Thyroid gland (tissue), 4 donors: ENCODE data around the gene ALDH1B1.

Experiments used
- CTCF ChIP-seq, 6 experiments: fragments of 200-600 bp in 3 of 6; fragments of 450-650 bp in 3 of 6; sonication (generic) in 3 of 6; IDR thresholded peaks; one replicate each; pipeline ENCODE4 v1.5.1; 2016 to 2019; ENCODE audit warnings: antibody characterized with exemption in 6 of 6, mild to moderate bottlenecking in 2 of 6, inconsistent platforms in 1 of 6, moderate library complexity in 1 of 6
- POLR2A ChIP-seq, 2 donors: fragments of 450-650 bp; IDR thresholded peaks; one replicate each; pipeline ENCODE4 v1.6.1; 2017; ENCODE audit warnings: antibody characterized with exemption in 2 of 2, mild to moderate bottlenecking in 2 of 2, moderate library complexity in 1 of 2

GRCh38 chr9:38413283-38413682, 20.8 kb downstream of the ALDH1B1 start:
- TF ChIP-seq CTCF (IDR thresholded peaks at IDR 0.05) (no peak), POLR2A (IDR thresholded peaks at IDR 0.05) (no peak)
